Neural progenitor cell (in vitro differentiated cells): Measurements from ENCODE around the gene TWIST2. TPM values are rescaled to one million over a fixed set of nuclear protein-coding genes. Genes with fewer than 3 reads are reported as not detected.

Experiments used
- DNase-seq: peaks from one replicate; pipeline ENCODE4 v3.0.0-alpha.2; 2016; ENCODE audit warnings: low spot score
- H2AFZ ChIP-seq: fragments of 200-600 bp; sonication (generic); replicated peaks from 2 replicates; pipeline ENCODE4 v1.6.1; 2016; ENCODE audit warnings: antibody characterized with exemption
- H3F3A ChIP-seq: fragments of 200-600 bp; sonication (generic); 2 replicates; pipeline ENCODE4 v1.6.1; 2016; ENCODE audit warnings: antibody characterized with exemption, low read depth
- H3K27ac ChIP-seq: fragments of 200-600 bp; sonication (generic); 2 replicates; pipeline ENCODE4 v1.5.1; 2016; ENCODE audit warnings: mild to moderate bottlenecking
- H3K27me3 ChIP-seq: fragments of 200-600 bp; sonication (generic); 2 replicates; pipeline ENCODE4 v1.6.1; 2016; ENCODE audit warnings: mild to moderate bottlenecking, moderate library complexity
- H3K36me3 ChIP-seq: fragments of 200-600 bp; sonication (generic); 2 replicates; pipeline ENCODE4 v1.5.1; 2016
- H3K4me1 ChIP-seq: fragments of 200-600 bp; sonication (generic); 2 replicates; pipeline ENCODE4 v1.6.1; 2016; ENCODE audit warnings: mixed run types
- H3K4me2 ChIP-seq: fragments of 200-600 bp; sonication (generic); 2 replicates; pipeline ENCODE4 v1.6.1; 2016
- H3K4me3 ChIP-seq: fragments of 200-600 bp; sonication (generic); 2 replicates; pipeline ENCODE4 v1.5.1; 2016
- H3K79me2 ChIP-seq: fragments of 200-600 bp; sonication (generic); 2 replicates; pipeline ENCODE4 v1.6.1; 2016; ENCODE audit warnings: low read depth
- H3K9ac ChIP-seq: fragments of 200-600 bp; sonication (generic); 2 replicates; pipeline ENCODE4 v1.6.1; 2016
- H3K9me3 ChIP-seq: fragments of 200-600 bp; sonication (generic); 2 replicates; pipeline ENCODE4 v1.5.1; 2016; ENCODE audit warnings: low read depth
- H4K20me1 ChIP-seq: fragments of 200-600 bp; sonication (generic); 2 replicates; pipeline ENCODE4 v1.6.1; 2016; ENCODE audit warnings: low read depth
- H3K27ac Mint-ChIP-seq: 3 replicates; pipeline ENCODE4 v1.8.0; 2021; ENCODE audit warnings: mixed read lengths
- H3K27me3 Mint-ChIP-seq: 2 replicates; pipeline ENCODE4 v1.8.0; 2022; ENCODE audit warnings: low read depth, mild to moderate bottlenecking, inconsistent platforms, moderate library complexity, mixed read lengths; ENCODE audit not compliant: insufficient read depth
- H3K36me3 Mint-ChIP-seq: 3 replicates; pipeline ENCODE4 v1.8.0; 2021; ENCODE audit warnings: mixed read lengths
- H3K4me1 Mint-ChIP-seq: 3 replicates; pipeline ENCODE4 v1.8.0; 2021; ENCODE audit warnings: mixed read lengths
- H3K4me3 Mint-ChIP-seq: 3 replicates; pipeline ENCODE4 v1.8.0; 2021; ENCODE audit warnings: mild to moderate bottlenecking, moderate library complexity, mixed read lengths
- H3K9me3 Mint-ChIP-seq: 3 replicates; pipeline ENCODE4 v1.8.0; 2020; ENCODE audit warnings: mixed read lengths
- EZH2 ChIP-seq: fragments of 200-600 bp; sonication (generic); IDR thresholded peaks from 2 replicates; pipeline ENCODE4 v1.6.1; 2017; ENCODE audit warnings: antibody characterized with exemption, mild to moderate bottlenecking, moderate library complexity
- EZH2phosphoT487 ChIP-seq: fragments of 200-600 bp; sonication (generic); IDR thresholded peaks from 2 replicates; pipeline ENCODE4 v1.6.1; 2017; ENCODE audit warnings: antibody characterized with exemption
- total RNA-seq: library from RNA; depleted of rRNA; stranded (reverse); fragments of >200 nt; gene quantifications from 2 replicates; pipeline ENCODE4 v1.2.3, GENCODE V29; 2015; ENCODE audit warnings: low replicate concordance
- TF ChIP-seq, protein P1 (sequence below): fragments of 200-600 bp; sonication (generic); IDR thresholded peaks from 2 replicates; pipeline ENCODE4 v1.5.1; 2017; ENCODE audit warnings: antibody characterized with exemption, mild to moderate bottlenecking

TWIST2 gene
- total RNA-seq, 1 donor from 2014 or later = 0.51 TPM

DNA sequence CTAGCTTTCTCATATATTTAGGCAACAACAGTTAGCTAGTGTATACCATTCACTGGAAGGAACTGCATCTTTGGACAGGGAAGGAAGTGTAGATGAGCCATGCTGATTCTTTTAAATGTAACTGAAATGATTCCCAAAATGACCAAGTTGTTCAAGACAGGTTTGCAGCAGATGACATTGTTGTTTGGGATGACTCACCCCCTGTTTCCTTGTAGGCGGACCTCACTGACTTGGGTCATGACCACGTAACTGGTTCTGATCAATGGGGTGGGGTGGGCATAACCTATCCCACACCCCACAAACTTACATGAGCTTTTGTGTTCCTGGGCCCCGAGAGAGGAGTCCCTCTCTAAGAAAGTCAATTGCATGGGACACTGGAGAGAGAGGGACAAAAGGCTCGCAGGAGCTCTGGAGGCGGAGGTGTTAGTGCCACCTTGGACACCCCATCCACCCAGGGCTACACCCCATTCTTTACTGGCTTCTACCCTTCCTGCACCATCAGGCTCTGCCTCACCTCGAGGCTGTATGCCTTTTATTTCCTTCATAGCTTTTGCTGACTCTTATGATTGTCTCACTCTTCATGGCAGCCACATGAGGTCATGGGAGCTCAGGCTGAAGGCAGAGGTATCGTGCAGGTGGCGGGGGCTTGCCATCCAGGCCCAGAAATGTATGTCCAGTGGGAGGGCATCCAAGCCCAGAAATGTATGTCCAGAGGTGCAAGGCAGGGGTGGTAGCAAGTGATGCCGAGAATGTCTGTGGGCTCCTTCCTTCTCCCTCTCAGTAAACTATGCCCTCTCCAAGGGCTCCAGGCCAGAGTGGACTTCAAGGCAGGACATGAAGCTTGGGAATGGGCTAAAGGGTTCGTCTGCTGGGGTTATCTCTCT lies 108.0 kb downstream of the TWIST2 start:
- DNase-seq = no peak
- H3K9me3 Mint-ChIP-seq = peaks cover 5% of the 10 kb centered on the region
- no peaks in the 10 kb centered on the region for H3K9me3 ChIP-seq
- no peak overlapping the region for H3K4me3 Mint-ChIP-seq
- H3K27me3 ChIP-seq = no peaks in the 10 kb centered on the region
- H3K4me3 ChIP-seq = no peak overlapping the region
- no peak overlapping the region for H3K9ac ChIP-seq
- H3K27ac Mint-ChIP-seq = no peak overlapping the region
- no peaks in the 10 kb centered on the region for H3K4me1 Mint-ChIP-seq
- H2AFZ ChIP-seq = peak overlapping the region; percentile 60
- H3K27me3 Mint-ChIP-seq = peaks cover 3% of the 10 kb centered on the region
- no peaks in the 10 kb centered on the region for H3K36me3 Mint-ChIP-seq
- H3K27ac ChIP-seq = no peak overlapping the region
- H3K79me2 ChIP-seq = no peaks in the 10 kb centered on the region
- H3F3A ChIP-seq = no peaks in the 10 kb centered on the region
- H3K4me2 ChIP-seq = no peak overlapping the region
- H3K4me1 ChIP-seq = no peaks in the 10 kb centered on the region
- no peaks in the 10 kb centered on the region for H4K20me1 ChIP-seq
- no peaks in the 10 kb centered on the region for H3K36me3 ChIP-seq
- TF ChIP-seq EZH2 (no peak), EZH2phosphoT487 (no peak)
- TF ChIP-seq, protein P1, sequence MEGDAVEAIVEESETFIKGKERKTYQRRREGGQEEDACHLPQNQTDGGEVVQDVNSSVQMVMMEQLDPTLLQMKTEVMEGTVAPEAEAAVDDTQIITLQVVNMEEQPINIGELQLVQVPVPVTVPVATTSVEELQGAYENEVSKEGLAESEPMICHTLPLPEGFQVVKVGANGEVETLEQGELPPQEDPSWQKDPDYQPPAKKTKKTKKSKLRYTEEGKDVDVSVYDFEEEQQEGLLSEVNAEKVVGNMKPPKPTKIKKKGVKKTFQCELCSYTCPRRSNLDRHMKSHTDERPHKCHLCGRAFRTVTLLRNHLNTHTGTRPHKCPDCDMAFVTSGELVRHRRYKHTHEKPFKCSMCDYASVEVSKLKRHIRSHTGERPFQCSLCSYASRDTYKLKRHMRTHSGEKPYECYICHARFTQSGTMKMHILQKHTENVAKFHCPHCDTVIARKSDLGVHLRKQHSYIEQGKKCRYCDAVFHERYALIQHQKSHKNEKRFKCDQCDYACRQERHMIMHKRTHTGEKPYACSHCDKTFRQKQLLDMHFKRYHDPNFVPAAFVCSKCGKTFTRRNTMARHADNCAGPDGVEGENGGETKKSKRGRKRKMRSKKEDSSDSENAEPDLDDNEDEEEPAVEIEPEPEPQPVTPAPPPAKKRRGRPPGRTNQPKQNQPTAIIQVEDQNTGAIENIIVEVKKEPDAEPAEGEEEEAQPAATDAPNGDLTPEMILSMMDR = no peak

DNA sequence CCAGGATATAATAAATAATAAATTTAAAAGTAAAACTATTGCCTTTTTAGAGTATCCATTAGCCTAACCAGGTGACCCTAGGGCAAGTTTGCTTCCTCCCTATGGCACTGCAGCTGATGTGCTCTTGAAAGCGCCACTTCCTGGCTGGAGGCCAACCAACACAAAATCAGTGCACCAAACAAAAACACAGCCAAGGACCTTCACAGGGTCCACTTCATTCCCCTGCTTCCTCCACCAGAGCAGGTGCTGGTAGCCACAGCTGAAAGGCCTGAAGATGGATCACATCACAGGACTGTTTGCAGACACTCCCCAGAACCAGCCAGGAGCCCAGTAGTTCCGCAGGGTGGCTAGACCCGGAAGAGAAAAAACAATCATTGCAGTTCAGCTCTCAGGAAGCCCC lies 108.8 kb downstream of the TWIST2 start:
- no peak overlapping the region for H2AFZ ChIP-seq
- H3K4me3 Mint-ChIP-seq = no peak overlapping the region
- H3K27ac ChIP-seq = no peak overlapping the region
- no peak overlapping the region for H3K4me2 ChIP-seq
- no peak for TF ChIP-seq EZH2phosphoT487
- TF ChIP-seq, protein P1 = no peak
- no peak for TF ChIP-seq EZH2
- H3K9me3 Mint-ChIP-seq = peaks cover 8% of the 10 kb centered on the region
- H3K4me3 ChIP-seq = no peak overlapping the region
- H3K4me1 ChIP-seq = no peaks in the 10 kb centered on the region
- no peaks in the 10 kb centered on the region for H3F3A ChIP-seq
- no peaks in the 10 kb centered on the region for H3K36me3 Mint-ChIP-seq
- H3K4me1 Mint-ChIP-seq = no peaks in the 10 kb centered on the region
- no peaks in the 10 kb centered on the region for H3K79me2 ChIP-seq
- no peak overlapping the region for H3K9ac ChIP-seq
- no peaks in the 10 kb centered on the region for H3K9me3 ChIP-seq
- H4K20me1 ChIP-seq = no peaks in the 10 kb centered on the region
- H3K27ac Mint-ChIP-seq = no peak overlapping the region
- no peaks in the 10 kb centered on the region for H3K36me3 ChIP-seq
- no peak for DNase-seq
- H3K27me3 Mint-ChIP-seq = peaks cover 3% of the 10 kb centered on the region
- no peaks in the 10 kb centered on the region for H3K27me3 ChIP-seq
